Progenitor cell of endocrine pancreas (in vitro differentiated cells): ENCODE measurements around the gene PRRC2C. TPM values are rescaled to one million over a fixed set of nuclear protein-coding genes. Genes with fewer than 3 reads are reported as not detected.

ENCODE experiments used
- DNase-seq: peaks from one replicate; pipeline ENCODE4 v3.0.0; 2021; ENCODE audit warnings: low spot score; ENCODE audit not compliant: unreplicated experiment
- H3K27ac Mint-ChIP-seq: 2 replicates; pipeline ENCODE4 v1.8.0; 2021; ENCODE audit warnings: mild to moderate bottlenecking, moderate library complexity, mixed read lengths
- H3K27me3 Mint-ChIP-seq: 2 replicates; pipeline ENCODE4 v1.8.0; 2021; ENCODE audit warnings: mixed read lengths
- H3K36me3 Mint-ChIP-seq: 2 replicates; pipeline ENCODE4 v1.8.0; 2022; ENCODE audit warnings: mixed read lengths; ENCODE audit not compliant: insufficient read depth
- H3K4me1 Mint-ChIP-seq: 2 replicates; pipeline ENCODE4 v1.8.0; 2021; ENCODE audit warnings: low read depth, mixed read lengths
- H3K4me3 Mint-ChIP-seq: 2 replicates; pipeline ENCODE4 v1.8.0; 2021; ENCODE audit warnings: low read depth, mild to moderate bottlenecking, moderate library complexity, mixed read lengths
- H3K9me3 Mint-ChIP-seq: 2 replicates; pipeline ENCODE4 v1.8.0; 2021; ENCODE audit warnings: low read depth, mixed read lengths
- CTCF ChIP-seq: fragments of 200-600 bp; sonication (generic); IDR thresholded peaks from one replicate; pipeline ENCODE4 v1.5.0; 2021; ENCODE audit warnings: antibody characterized with exemption, mild to moderate bottlenecking; ENCODE audit not compliant: unreplicated experiment
- total RNA-seq: library from RNA; stranded (reverse); gene quantifications from 2 replicates; pipeline ENCODE4 v1.2.1, GENCODE V29; 2021

Gene PRRC2C
- total RNA-seq, 1 donor from 2014 or later = 213 TPM

GRCh38 chr1:171635661-171636060 lies 150.3 kb downstream of the PRRC2C start:
- Mint-ChIP-seq H3K4me1 (no peaks in the 10 kb centered on the region), H3K9me3 (no peaks in the 10 kb centered on the region), H3K27me3 (no peaks in the 10 kb centered on the region), H3K27ac (no peak overlapping the region), H3K4me3 (no peak overlapping the region), H3K36me3 (no peaks in the 10 kb centered on the region)
- TF ChIP-seq CTCF = no peak
- DNase-seq = no peak

- Mint-ChIP-seq H3K4me3 (no peak overlapping the region), H3K9me3 (no peaks in the 10 kb centered on the region), H3K4me1 (no peaks in the 10 kb centered on the region), H3K27me3 (no peaks in the 10 kb centered on the region), H3K27ac (no peak overlapping the region), H3K36me3 (no peaks in the 10 kb centered on the region)
- no peak for DNase-seq
- no peak for TF ChIP-seq CTCF
These were observed 150.8 kb downstream of the PRRC2C start for GRCh38 chr1:171636141-171636540.

- no peak overlapping the region for H3K27ac Mint-ChIP-seq
- H3K4me3 Mint-ChIP-seq = no peak overlapping the region
- TF ChIP-seq CTCF = no peak
- H3K9me3 Mint-ChIP-seq = no peaks in the 10 kb centered on the region
- DNase-seq = no peak
- H3K4me1 Mint-ChIP-seq = peaks cover 4% of the 10 kb centered on the region
- H3K36me3 Mint-ChIP-seq = no peaks in the 10 kb centered on the region
- peaks cover 3% of the 10 kb centered on the region for H3K27me3 Mint-ChIP-seq
These were observed 152.7 kb downstream of the PRRC2C start for GRCh38 chr1:171637928-171638576.

- TF ChIP-seq CTCF = no peak
- H3K27me3 Mint-ChIP-seq = peaks cover 3% of the 10 kb centered on the region
- no peak overlapping the region for H3K27ac Mint-ChIP-seq
- no peak for DNase-seq
- H3K36me3 Mint-ChIP-seq = no peaks in the 10 kb centered on the region
- H3K4me1 Mint-ChIP-seq = peaks cover 4% of the 10 kb centered on the region
- no peaks in the 10 kb centered on the region for H3K9me3 Mint-ChIP-seq
- H3K4me3 Mint-ChIP-seq = no peak overlapping the region
These were observed 154.9 kb downstream of the PRRC2C start for GRCh38 chr1:171640225-171640624.

GRCh38 chr1:171641076-171641864 lies 155.9 kb downstream of the PRRC2C start:
- no peaks in the 10 kb centered on the region for H3K36me3 Mint-ChIP-seq
- no peak for TF ChIP-seq CTCF

More at GRCh38 chr1:171641076-171641864, 155.9 kb downstream of the PRRC2C start:
- DNase-seq = no peak
- peaks cover 3% of the 10 kb centered on the region for H3K27me3 Mint-ChIP-seq
- H3K27ac Mint-ChIP-seq = no peak overlapping the region
- H3K4me3 Mint-ChIP-seq = no peak overlapping the region
- no peaks in the 10 kb centered on the region for H3K9me3 Mint-ChIP-seq
- peaks cover 4% of the 10 kb centered on the region for H3K4me1 Mint-ChIP-seq
